ENCODE results near the gene DET1.
"Not testable (repeated sequence)": the region's sequence is repeated elsewhere in the genome, so short reads cannot be mapped to it uniquely, and the experiment has no call there.

DET1 gene

DNA sequence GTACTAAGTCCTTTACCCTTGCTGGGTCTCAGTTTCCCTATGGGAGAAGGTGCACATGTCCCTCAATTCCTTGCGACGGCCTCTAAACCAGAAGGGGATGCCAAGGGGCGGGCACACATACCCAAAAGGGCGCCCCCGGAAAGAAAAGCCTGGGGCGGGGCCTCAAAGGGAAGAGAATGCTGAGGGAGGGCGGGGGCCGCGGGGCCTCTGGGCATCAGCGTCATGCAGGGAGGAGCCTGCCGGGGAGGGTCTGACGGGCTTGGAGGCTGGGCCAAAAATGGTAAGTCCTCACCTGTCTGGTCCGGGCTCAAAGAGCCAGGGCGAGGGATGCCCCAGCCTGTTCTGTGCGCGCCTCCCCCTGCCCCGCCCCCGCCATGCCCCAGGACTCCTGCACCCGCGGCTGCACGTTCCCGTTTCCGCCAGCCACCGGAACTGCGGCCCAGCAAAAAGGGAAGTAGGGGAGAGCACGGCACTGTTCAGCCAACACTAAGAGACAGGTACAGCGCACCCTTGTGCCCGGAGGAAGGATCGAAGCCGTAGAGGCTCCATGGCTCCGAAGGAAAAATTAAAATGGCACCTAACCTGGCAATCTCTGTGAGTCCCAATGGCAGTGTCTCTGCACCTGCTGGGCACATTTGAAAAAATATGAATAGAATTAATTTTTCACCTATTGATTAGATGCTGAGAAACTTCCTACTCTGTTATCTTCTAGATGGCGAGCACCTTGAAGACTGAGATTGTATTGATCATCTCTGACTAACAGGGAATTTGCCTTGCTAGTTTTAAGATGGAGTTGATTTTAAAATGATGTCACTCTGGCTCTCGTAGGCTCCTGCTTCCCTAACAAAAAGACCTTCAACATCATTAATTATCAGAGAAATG is at the start of gene DET1:
Gene DET1, minus strand, starts transcription at position 434 of the 882 bp plus-strand sequence. CDS start 14,976 bp downstream, outside the sequence.
- DNase-seq (ENCODE audit: low read depth): peak; percentile 95

DNA sequence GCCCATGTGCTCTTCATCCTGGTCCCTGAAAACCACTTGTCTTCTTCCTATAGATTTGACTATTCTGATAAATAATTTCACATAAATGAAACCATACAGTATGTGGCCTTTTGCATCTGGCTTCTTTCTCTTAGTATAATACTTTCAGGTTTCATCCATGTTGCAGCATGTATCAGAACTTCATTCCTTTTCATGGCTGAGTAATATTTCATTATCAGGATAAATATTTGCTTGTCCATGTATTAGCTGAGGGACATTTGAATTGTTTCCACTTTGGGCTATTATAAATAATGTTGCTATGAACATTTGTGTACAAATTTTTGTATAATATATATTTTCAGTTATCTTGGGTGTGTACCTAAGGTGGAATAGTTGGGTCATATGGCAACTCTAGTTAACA is 44.9 kb upstream of the DET1 start:
- no peak for DNase-seq (ENCODE audit: low read depth)

DNA sequence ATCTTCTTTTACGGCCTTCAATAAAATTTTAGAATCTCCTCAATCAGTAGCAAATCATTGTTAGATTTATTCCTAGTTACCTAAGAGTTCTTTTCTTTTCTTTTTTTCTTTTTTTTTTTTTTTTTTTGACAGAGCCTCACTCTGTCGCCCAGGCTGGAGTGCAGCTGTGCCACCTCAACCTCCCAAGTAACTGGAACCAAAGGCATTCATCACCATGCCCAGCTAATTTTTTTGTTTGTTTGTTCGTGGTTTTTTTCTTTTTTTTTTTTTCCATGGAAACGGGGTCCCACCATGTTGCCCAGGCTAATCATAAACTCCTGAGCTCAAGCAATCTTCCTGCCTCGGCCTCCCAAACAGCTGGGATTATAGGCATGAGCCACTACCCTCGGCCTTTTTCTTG is 44.3 kb upstream of the DET1 start:
- DNase-seq (ENCODE audit: low read depth): no peak

DNA sequence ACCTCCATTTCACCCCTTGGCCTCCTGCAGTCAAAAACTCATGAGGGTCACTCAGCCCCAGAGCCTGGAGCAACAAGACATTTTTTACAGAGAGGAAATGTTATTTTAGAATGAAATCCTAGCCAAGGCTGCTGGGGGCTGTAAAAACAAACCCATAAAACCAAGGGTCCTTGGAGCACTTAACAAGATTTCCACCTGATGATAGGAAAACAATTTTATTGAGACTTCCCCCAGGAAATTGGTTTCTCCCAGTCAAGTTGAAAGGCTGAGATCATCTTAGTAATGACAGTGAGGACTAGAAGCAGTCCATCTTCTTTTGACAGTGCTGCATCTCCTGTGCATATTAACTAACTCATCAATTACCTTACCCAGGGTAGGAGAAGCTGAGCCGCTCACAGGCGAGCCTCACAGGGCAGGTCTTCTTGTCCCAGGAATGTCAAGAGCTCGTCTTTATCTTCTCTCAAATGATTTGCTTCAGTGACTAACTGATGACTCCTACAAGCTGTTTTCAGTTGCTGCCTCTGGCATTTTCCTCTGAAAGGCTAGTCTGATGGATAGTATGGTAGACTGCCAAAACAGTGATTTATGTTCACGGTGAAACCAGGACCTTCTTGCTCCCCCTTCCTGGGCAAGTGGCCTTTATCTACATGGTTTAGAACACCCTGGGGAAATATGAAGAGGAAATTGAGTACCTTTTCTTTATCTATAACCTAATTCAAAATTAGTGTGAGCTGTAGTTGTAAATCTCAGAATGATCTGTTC is 40.1 kb upstream of the DET1 start:
- DNase-seq (ENCODE audit: low read depth): no peak

DNA sequence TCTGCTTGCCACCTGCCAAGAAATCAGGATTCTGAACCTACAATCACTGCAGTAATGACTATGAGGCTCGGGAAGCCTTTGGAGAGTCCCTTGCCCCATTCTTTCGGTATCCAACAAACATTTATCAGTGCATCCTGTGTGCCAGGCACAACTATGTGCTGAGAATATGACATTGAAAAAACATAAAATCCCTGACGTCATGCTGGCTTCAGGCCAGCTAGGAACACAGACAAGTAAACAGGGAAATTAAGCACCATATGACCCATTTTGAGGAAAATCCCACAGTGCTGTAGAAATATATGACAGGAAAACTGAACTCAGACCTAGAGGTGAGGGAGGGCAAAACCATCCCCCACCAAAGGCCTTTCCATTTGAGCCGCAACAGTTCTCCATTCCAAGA is 34.1 kb upstream of the DET1 start:
- DNase-seq (ENCODE audit: low read depth): no peak

DNA sequence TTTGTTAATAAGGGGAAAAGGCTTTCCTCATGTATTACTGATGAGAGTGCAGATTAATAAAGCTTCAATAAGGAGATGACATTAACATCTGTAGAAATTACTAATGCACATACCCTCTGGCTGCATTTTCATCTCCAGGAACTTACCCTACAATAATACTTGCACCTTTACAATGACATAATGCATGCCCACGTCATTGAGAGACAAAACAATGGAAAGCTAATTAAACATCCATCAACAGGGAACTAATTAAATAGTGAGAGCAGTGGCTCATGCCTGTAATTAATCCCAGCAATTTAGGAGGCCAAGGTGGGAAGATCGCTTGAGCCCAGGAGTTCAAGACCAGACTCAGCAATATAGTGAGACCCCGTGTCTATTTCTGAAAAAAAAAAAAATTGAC is 32.8 kb upstream of the DET1 start:
- DNase-seq (ENCODE audit: low read depth): no peak

DNA sequence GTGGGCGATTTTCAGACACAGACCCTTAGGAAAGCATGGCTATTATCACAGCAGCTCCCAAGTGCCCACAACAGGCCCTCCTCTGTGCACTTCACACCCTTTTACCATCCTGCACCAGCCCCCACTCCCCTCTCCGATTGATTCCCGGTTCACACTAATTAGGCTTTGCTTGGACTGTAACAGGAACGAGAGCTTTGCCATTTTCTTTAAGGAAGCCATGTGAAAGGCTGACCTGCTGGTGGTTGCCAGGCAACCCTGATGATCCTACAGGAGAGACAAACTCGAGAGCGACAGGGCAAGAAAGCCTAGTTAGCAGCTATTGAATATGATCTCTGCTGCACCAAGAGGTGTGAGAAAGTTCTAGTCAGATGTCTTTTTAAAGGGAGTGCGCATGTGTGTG is 28.2 kb upstream of the DET1 start:
- no peak for DNase-seq (ENCODE audit: low read depth)

DNA sequence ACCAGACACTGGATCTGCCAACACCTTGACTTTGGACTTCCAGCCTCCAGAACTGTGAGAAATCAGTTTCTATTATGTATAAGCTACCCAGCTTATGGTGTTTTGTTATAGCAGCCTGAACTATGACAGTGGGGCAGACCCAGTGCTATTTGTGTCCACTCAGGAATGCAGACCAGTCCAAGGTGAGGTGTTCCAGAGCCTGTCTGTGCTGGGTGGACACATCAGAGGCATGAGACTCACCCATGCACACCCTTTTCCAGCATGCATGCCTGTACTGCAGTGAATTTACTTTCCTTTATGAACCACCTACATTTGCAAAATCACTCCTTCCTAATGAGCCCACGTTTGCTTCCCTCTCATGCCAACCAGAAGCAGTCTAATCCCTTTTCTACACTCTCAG is 27.6 kb upstream of the DET1 start:
- DNase-seq (ENCODE audit: low read depth): no peak

DNA sequence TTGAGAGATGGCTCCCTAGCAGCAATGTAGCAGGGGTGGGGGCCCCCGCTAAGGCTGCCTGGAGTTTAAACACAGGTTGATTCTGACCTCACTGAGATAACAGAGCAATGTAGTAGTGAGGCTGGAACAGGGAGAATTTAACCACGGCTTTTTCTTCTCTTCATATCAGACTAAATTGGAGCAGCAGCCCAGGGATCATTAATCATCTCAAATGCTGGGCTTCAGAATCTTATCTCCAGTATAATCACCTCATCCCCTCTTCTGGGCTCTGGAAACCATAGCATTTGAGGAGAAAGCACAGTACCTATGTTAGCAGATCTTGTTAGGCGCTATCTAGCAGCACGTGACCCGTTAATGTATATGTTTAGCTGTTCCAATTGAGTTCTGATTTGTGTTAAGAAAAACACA is 25.4 kb upstream of the DET1 start:
- DNase-seq (ENCODE audit: low read depth): no peak

DNA sequence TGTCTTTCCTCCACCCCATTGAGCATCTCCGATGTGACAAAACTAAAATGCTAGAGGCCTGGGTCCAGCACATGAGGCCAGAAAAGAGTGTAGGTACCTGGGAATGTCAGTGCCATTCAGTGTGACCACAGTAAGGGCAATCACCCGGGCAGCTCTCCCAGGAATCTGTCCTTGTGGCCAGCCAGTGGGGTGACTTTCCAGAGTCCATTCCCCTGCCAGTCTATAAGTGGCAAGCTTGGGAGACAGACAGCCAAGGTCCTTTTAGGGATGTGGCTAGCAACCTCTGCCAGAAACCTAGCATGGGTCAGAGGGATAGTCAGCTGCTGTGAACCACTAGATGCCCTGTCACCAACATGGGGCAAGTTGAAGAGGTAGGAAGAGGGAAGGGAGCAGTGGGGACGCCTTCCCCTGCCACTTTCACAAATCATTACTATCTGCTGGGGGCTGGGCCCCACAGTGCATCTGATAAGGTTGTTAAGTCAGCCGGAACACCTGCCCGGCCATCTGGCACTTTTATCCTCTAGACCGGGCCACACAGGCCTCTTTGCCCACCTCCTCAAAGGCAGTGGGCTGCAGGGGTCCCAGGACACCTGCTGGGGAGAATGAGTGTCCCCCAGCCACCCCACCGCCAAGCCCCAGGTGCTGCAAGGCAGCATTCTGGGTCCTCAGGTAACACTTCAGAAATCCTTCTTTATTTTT is 24.8 kb upstream of the DET1 start:
- DNase-seq (ENCODE audit: low read depth): no peak

DNA sequence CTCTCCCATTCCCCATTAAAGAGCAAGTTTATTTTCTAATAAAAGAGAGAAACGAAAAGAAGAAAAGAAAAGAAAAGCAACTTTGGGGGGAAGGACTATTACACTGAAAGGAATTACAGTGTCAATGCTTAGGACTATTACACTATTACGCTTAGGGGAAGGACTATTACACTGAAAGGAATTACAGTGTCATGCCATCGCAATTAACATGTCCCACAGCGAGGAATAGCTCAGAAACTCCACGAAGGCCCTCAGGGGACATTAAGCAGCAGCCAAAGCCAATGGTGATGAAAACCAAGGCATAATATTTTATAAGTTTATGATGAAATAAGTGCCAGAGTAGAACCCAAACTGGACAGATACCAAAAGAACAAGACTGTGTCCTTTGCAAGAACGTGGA is 22.1 kb upstream of the DET1 start:
- no peak for DNase-seq (ENCODE audit: low read depth)

DNA sequence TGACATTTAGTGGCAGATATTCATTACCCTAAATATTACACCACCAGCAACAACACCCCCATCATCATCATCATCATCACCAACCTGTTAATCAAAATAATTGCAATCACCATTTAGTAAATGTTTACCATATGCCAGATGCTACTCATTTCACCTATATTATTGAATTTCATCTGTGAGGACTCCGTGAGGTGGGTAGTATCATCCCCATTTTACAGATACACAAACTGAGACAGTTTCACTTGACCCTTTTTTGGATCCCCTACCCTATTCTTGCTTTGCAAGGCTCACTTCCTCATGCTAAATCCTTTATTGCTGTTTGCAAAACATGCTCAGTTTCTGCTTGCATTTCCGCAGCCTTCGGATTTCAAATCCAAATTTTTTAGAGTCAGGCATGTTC is 18.3 kb upstream of the DET1 start:
- DNase-seq (ENCODE audit: low read depth): no peak

DNA sequence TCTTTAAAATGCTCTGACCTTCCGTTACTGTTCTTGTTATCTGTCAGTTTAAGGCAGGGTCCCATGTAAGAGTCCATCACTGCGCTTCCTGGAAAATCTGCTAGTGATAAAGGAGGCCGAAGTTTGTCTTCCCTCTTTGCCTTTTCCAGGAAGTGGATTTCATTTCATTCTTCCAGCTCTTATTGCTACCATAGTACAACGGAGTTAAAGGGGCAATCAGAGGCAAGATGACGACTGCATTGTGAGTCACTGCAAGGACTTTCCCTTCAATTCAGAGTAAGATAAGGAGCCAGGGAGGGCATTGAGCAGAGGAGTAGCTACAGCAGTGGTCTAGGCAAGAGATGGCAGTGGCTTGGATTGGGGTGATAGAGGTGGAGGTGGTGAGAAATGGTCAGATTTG is 17.2 kb upstream of the DET1 start:
- DNase-seq (ENCODE audit: low read depth): no peak

DNA sequence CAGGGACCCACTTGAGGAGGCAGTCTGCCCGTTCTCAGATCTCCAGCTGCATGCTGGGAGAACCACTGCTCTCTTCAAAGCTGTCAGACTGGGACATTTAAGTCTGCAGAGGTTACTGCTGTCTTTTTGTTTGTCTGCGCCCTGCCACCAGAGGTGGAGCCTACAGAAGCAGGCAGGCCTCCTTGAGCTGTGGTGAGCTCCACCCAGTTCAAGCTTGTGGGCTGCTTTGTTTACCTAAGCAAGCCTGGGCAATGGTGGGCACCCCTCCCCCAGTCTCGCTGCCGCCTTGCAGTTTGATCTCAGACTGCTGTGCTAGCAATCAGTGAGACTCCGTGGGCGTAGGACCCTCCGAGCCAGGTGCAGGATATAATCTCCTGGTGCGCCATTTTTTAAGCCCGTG is 13.1 kb upstream of the DET1 start:
- DNase-seq (ENCODE audit: low read depth): not testable (repeated sequence)

DNA sequence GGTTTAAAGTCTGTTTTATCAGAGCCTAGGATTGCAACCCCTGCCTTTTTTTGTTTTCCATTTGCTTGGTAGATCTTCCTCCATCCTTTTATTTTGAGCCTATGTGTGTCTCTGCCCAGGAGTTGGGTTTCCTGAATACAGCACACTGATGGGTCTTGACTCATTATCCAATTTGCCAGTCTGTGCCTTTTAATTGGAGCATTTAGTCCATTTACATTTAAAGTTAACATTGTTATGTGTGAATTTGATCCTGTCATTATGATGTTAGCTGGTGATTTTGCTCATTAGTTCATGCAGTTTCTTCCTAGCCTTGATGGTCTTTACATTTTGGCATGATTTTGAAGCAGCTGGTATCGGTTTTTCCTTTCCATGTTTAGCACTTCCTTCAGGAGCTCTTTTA is 11.5 kb upstream of the DET1 start:
- not testable (repeated sequence) for DNase-seq (ENCODE audit: low read depth)

DNA sequence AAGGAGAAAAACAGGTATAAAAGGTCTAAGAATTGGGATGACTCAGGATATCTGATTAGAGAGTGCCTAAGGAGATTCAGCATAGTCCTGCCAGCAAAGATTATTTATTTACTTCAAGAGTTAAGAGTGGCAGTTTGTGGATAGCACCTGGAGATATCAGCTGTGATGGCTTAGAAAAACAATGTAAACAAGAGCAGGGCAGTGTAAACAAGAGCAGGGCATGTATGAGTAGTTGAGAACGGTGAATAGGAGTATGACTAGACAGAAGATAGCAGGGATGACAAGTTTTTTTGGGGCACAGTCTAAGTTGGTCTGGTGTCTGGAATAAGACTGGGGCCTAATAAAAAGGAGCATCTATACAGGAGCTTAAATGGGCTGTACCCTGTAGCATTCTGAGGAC is 1.5 kb upstream of the DET1 start:
- not testable (repeated sequence) for DNase-seq (ENCODE audit: low read depth)

DNA sequence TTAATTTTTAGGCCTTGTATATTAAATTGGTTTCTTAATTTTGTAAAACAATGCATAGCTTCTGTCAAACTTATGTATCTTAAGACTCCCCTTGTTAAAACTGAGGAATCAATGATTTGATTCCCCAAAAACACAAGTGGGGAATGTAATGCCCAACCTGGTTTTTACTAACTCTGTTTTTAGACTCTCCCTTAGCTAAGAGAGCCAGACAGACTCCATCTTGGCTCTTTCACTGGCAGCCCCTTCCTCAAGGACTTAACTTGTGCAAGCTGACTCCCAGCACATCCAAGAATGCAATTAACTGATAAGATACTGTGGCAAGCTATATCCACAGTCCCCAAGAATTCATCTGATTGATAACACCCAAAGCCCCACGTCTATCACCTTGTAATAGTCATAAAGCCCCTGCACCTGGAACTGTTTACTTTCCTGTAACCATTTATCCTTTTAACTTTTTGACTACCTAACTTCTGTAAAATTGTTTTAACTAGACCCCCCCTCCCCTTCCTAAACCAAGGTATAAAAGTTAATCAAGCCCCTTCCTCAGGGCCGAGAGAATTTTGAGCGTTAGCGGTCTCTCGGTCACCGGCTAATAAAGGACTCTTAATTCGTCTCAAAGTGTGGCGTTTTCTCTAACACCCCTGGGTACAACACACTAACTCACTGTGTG is 768 bp downstream of the DET1 start:
- DNase-seq (ENCODE audit: low read depth): not testable (repeated sequence)

DNA sequence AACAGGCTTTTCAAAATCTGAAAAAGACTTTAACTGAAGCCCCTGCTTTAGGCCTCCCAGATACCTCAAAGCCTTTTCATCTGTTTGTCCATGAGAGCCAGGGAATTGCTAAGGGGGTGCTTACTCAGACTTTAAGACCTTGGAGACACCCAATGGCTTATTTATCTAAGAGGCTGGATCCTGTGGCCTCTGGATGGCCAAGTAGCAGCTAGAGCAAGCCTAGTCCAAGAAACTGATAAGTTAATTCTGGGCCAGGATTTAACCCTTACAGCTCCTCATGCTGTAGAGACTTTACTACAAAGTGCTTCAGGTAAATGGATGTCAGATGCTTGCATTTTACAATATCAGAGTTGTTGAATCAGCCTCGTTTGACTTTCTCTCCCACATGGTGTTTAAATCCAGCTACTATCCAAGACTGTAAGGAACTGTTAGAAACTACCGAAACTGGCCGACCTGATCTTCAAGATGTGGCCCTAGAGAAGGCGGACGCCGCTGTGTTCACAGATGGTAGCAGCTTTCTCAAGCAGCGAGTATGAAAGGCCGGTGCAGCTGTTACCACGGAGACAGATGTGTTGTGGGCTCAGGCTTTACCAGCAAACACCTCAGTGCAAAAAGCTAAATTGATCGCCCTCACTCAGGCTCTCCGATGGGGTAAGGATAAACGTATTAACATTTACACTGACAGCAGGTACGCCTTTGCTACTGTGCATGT is 3.3 kb downstream of the DET1 start:
- DNase-seq (ENCODE audit: low read depth): no peak

DNA sequence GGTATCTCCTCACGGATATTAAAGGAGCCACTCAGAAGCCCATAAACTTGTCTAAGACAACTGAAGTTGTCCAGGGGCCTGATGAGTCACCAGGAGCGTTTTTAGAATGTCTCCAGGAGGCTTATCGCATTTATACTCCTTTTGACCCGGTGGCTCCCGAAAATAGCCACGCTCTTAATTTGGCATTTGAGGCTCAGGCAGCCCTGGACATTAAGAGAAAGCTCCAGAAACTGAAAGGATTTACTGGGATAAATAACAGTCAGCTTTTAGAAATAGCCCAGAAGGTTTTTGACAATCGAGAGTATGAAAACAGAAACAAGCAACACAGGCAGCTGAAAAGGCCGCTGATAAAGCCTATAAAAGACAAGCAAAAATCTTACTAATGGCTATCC is 4.1 kb downstream of the DET1 start:
- no peak for DNase-seq (ENCODE audit: low read depth)

DNA sequence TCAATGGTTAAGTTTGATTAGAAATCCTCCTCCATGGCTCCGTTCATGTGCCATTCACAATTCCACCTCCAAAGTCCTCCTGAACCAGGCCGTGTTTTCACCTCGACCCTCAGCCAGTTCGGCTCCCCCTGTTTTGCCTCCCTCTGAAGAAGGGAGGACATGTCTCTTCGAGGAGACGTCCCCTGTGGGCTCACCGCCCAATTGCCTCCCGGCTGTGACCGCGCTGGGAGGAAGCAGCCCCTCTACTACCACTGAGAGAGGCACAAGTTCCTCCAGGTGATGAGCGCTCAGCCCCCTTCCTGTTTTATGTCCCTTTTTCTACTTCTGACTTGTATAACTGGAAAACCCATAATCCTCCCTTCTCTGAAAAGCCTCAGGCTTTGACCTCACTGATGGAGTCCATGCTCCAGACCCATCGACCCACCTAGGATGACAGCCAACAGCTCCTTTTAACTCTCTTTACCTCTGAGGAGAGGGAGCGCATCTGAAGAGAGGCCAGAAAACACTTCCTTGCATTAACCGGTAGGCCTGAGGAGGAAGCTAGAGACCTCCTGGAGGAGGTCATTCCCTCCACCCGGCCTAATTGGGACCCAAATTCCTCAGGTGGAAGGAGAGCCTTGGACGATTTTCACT is 4.7 kb downstream of the DET1 start:
- DNase-seq (ENCODE audit: low read depth): no peak

DNA sequence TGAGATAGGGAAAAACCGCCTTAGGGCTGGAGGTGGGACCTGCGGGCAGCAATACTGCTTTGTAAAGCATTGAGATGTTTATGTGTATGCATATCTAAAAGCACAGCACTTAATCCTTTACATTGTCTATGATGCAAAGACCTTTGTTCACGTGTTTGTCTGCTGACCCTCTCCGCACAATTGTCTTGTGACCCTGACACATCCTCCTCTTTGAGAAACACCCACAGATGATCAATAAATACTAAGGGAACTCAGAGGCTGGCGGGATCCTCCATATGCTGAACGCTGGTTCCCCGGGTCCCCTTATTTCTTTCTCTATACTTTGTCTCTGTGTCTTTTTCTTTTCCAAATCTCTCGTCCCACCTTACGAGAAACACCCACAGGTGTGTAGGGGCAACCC is 5.4 kb downstream of the DET1 start:
- not testable (repeated sequence) for DNase-seq (ENCODE audit: low read depth)
